HL-60 (cell line): Measurements from ENCODE around the gene CDH23.

ENCODE experiments used
- DNase-seq, 2 experiments: peaks; one replicate each; pipeline ENCODE4 v3.0.0-alpha.2; 2010 to 2020; ENCODE audit warnings: low read depth in 1 of 2, low spot score in 1 of 2
- H3K27ac ChIP-seq: fragments of 250-450 bp; sonication (Bioruptor Pico); replicated peaks from 2 replicates; pipeline ENCODE4 v1.5.1; 2020; ENCODE audit warnings: mild to moderate bottlenecking, moderate library complexity
- H3K27me3 ChIP-seq: fragments of 250-450 bp; sonication (Bioruptor Pico); 2 replicates; pipeline ENCODE4 v1.5.1; 2021; ENCODE audit warnings: mild to moderate bottlenecking, moderate library complexity; ENCODE audit not compliant: insufficient read depth, poor library complexity, severe bottlenecking
- H3K4me3 ChIP-seq: replicated peaks from 2 replicates; pipeline ENCODE4 v1.5.1; 2011; ENCODE audit warnings: mild to moderate bottlenecking, control low read depth, low read length; ENCODE audit not compliant: insufficient read depth
- CTCF ChIP-seq: IDR thresholded peaks from one replicate; pipeline ENCODE4 v1.5.1; 2011; ENCODE audit warnings: low read length, control low read depth, inconsistent platforms; ENCODE audit not compliant: insufficient read depth
- GABPA ChIP-seq: IDR thresholded peaks from 2 replicates; pipeline ENCODE4 v1.6.1; 2012; ENCODE audit warnings: low read depth
- POLR2AphosphoS5 ChIP-seq: IDR thresholded peaks from 2 replicates; pipeline ENCODE4 v1.6.1; 2012; ENCODE audit warnings: low read depth
- REST ChIP-seq: IDR thresholded peaks from 2 replicates; pipeline ENCODE4 v1.6.1; 2012; ENCODE audit warnings: low read depth; ENCODE audit not compliant: insufficient replicate concordance
- SPI1 ChIP-seq: IDR thresholded peaks from 2 replicates; pipeline ENCODE4 v1.6.1; 2012; ENCODE audit warnings: low read depth, mild to moderate bottlenecking, borderline replicate concordance

Gene CDH23

GRCh38 chr10:71640607-71641006 is 243.9 kb downstream of the CDH23 start:
- no peak overlapping the region for H3K27ac ChIP-seq
- no peak for TF ChIP-seq GABPA
- no peak for TF ChIP-seq CTCF
- no peak for TF ChIP-seq POLR2AphosphoS5
- TF ChIP-seq SPI1: no peak
- no peak for TF ChIP-seq REST
- H3K4me3 ChIP-seq: no peak overlapping the region
- no peak for DNase-seq
- no peaks in the 10 kb centered on the region for H3K27me3 ChIP-seq

- H3K27ac ChIP-seq: no peak overlapping the region
- TF ChIP-seq GABPA: no peak
- no peak for TF ChIP-seq POLR2AphosphoS5
- no peak for TF ChIP-seq SPI1
- no peak for TF ChIP-seq REST
- TF ChIP-seq CTCF: no peak
- H3K27me3 ChIP-seq: no peaks in the 10 kb centered on the region
- DNase-seq: no peak
- H3K4me3 ChIP-seq: no peak overlapping the region
These were observed 244.7 kb downstream of the CDH23 start for GRCh38 chr10:71641449-71641848.

GRCh38 chr10:71641986-71642385 is 245.3 kb downstream of the CDH23 start:
- Histone ChIP-seq H3K27me3 (no peaks in the 10 kb centered on the region), H3K4me3 (no peak overlapping the region), H3K27ac (no peak overlapping the region)
- TF ChIP-seq REST: no peak
- TF ChIP-seq GABPA: no peak
- no peak for TF ChIP-seq SPI1
- no peak for TF ChIP-seq POLR2AphosphoS5
- TF ChIP-seq CTCF: no peak
- DNase-seq: no peak
